ENCODE data around the gene SCRN1.
"Not testable (repeated sequence)": the region's sequence is repeated elsewhere in the genome, so short reads cannot be mapped to it uniquely, and the experiment has no call there.

Gene SCRN1

GRCh38 chr7:29971566-29972314, 17.9 kb downstream of the SCRN1 start:
- Histone ChIP-seq H3K4me3 (no peak overlapping the region), H3K27ac (no peak overlapping the region)
- no peak for DNase-seq (ENCODE audit: low spot score)
- no peak for TF ChIP-seq CTCF (IDR thresholded peaks at IDR 0.05)

- no peak for DNase-seq (ENCODE audit: low spot score)
- TF ChIP-seq CTCF (IDR thresholded peaks at IDR 0.05), result no peak
- no peak overlapping the region for H3K27ac ChIP-seq
- H3K4me3 ChIP-seq, result no peak overlapping the region
Measured at GRCh38 chr7:29970158-29970557, 19.4 kb downstream of the SCRN1 start.

GRCh38 chr7:29969738-29970137, 19.9 kb downstream of the SCRN1 start:
- Histone ChIP-seq H3K4me3 (no peak overlapping the region), H3K27ac (no peak overlapping the region)
- TF ChIP-seq CTCF (IDR thresholded peaks at IDR 0.05), result no peak
- DNase-seq (ENCODE audit: low spot score), result no peak

- DNase-seq (ENCODE audit: low spot score), result no peak
Measured at GRCh38 chr7:29968683-29969395, 20.8 kb downstream of the SCRN1 start.

GRCh38 chr7:29965030-29965429, 24.6 kb downstream of the SCRN1 start:
- DNase-seq (ENCODE audit: low spot score), result no peak
- no peak overlapping the region for H3K4me3 ChIP-seq
- no peak overlapping the region for H3K27ac ChIP-seq
- no peak for TF ChIP-seq CTCF (IDR thresholded peaks at IDR 0.05)

More at GRCh38 chr7:29968683-29969395, 20.8 kb downstream of the SCRN1 start:
- H3K4me3 ChIP-seq, result no peak overlapping the region
- TF ChIP-seq CTCF (IDR thresholded peaks at IDR 0.05), result no peak
- H3K27ac ChIP-seq, result no peak overlapping the region

- Histone ChIP-seq H3K27ac (no peak overlapping the region), H3K4me3 (no peak overlapping the region)
- no peak for TF ChIP-seq CTCF (IDR thresholded peaks at IDR 0.05)
- DNase-seq (ENCODE audit: low spot score), result no peak
Measured at GRCh38 chr7:29962035-29962434, 27.6 kb downstream of the SCRN1 start.

GRCh38 chr7:29961611-29962010, 28.0 kb downstream of the SCRN1 start:
- DNase-seq (ENCODE audit: low spot score); H3K27ac ChIP-seq; H3K4me3 ChIP-seq: not testable (repeated sequence)
